IMR-90 (cell line): ENCODE measurements around the gene SLC24A2. TPM values are rescaled to one million over a fixed set of nuclear protein-coding genes. Genes with fewer than 3 reads are reported as not detected.

Source experiments
- ATAC-seq: fragments of 200-7000 bp; cut with Tn5 transposase; 2 replicates; pipeline ENCODE4 v1.9.1; 2020; ENCODE audit warnings: low read depth, mild to moderate bottlenecking, moderate library complexity
- BruUV-seq: library from RNA; stranded (reverse); fragments of 400-500 nt; replicated peaks from 2 replicates; lab custom pipeline; 2021; lab: Mats Ljungman, UMichigan
- CTCF ChIA-PET: fragments of 300-600 bp; formaldehyde crosslinking; extraction: SDS; loops from one replicate; lab custom pipeline; 2021; ENCODE audit warnings: antibody characterized with exemption; lab: Yijun Ruan, JAX
- POLR2A ChIA-PET: fragments of 300-600 bp; sonication (Branson Sonifier 250); formaldehyde crosslinking; loops from one replicate; lab custom pipeline; 2022; ENCODE audit warnings: antibody characterized with exemption; ENCODE audit not compliant: unreplicated experiment; lab: Charles Lee
- DNase-seq: peaks from one replicate; pipeline ENCODE4 v3.0.0; 2013
- H2AFZ ChIP-seq: replicated peaks from 2 replicates; pipeline ENCODE3; 2013; ENCODE audit warnings: low read length, mild to moderate bottlenecking; ENCODE audit not compliant: poor library complexity
- H2AK5ac ChIP-seq: 2 replicates; pipeline ENCODE4 v1.6.1; 2013; ENCODE audit warnings: low read depth, low read length, inconsistent platforms
- H2AK9ac ChIP-seq: replicated peaks from 2 replicates; pipeline ENCODE3; 2013; ENCODE audit warnings: mild to moderate bottlenecking, low read depth, low read length, moderate library complexity; ENCODE audit not compliant: poor library complexity
- H2BK120ac ChIP-seq: 2 replicates; pipeline ENCODE4 v1.6.1; 2013; ENCODE audit warnings: low read depth, low read length, inconsistent platforms
- H2BK15ac ChIP-seq: 3 replicates; pipeline ENCODE4 v1.6.1; 2013; ENCODE audit warnings: low read depth, low read length, inconsistent platforms
- H2BK20ac ChIP-seq: 2 replicates; pipeline ENCODE4 v1.6.1; 2013; ENCODE audit warnings: low read depth, mild to moderate bottlenecking, inconsistent platforms, low read length, moderate library complexity
- H2BK5ac ChIP-seq: 2 replicates; pipeline ENCODE4 v1.6.1; 2013; ENCODE audit warnings: mild to moderate bottlenecking, low read depth, low read length, inconsistent platforms; ENCODE audit not compliant: poor library complexity, severe bottlenecking
- H3K14ac ChIP-seq: replicated peaks from 2 replicates; pipeline ENCODE4 v1.6.1; 2013; ENCODE audit warnings: low read depth, low read length, inconsistent platforms
- H3K18ac ChIP-seq: 2 replicates; pipeline ENCODE4 v1.6.1; 2013; ENCODE audit warnings: low read depth, low read length, control low read depth
- H3K23ac ChIP-seq: 2 replicates; pipeline ENCODE4 v1.6.1; 2013; ENCODE audit warnings: low read depth, low read length, inconsistent platforms
- H3K27ac ChIP-seq: 2 replicates; pipeline ENCODE4 v1.5.1; 2013; ENCODE audit warnings: mild to moderate bottlenecking, control low read depth, low read length; ENCODE audit not compliant: insufficient read depth
- H3K27me3 ChIP-seq: 2 replicates; pipeline ENCODE4 v1.6.1; 2013; ENCODE audit warnings: low read length; ENCODE audit not compliant: control insufficient read depth, insufficient read depth
- H3K36me3 ChIP-seq: 2 replicates; pipeline ENCODE4 v1.6.1; 2013; ENCODE audit warnings: low read length, mixed read lengths; ENCODE audit not compliant: control insufficient read depth, insufficient read depth
- H3K4ac ChIP-seq: 2 replicates; pipeline ENCODE4 v1.6.1; 2013; ENCODE audit warnings: low read depth, low read length, inconsistent platforms
- H3K4me1 ChIP-seq: 2 replicates; pipeline ENCODE4 v1.6.1; 2013; ENCODE audit warnings: low read length, mixed read lengths; ENCODE audit not compliant: control insufficient read depth, insufficient read depth
- H3K4me2 ChIP-seq: 2 replicates; pipeline ENCODE4 v1.6.1; 2013; ENCODE audit warnings: low read depth, mild to moderate bottlenecking, control low read depth, low read length, moderate library complexity
- H3K4me3 ChIP-seq: 2 replicates; pipeline ENCODE4 v1.5.1; 2013; ENCODE audit warnings: low read depth, mild to moderate bottlenecking, control low read depth, low read length, moderate library complexity; ENCODE audit not compliant: insufficient read depth
- H3K56ac ChIP-seq: 2 replicates; pipeline ENCODE4 v1.6.1; 2013; ENCODE audit warnings: low read length, inconsistent platforms; ENCODE audit not compliant: insufficient read depth; ENCODE audit errors: extremely low read depth
- H3K79me1 ChIP-seq, 2 experiments: 2 replicates each; pipeline ENCODE4 v1.6.1; 2013; ENCODE audit warnings: low read length in 2 of 2, inconsistent platforms in 1 of 2, low read depth in 1 of 2
- H3K9ac ChIP-seq: 2 replicates; pipeline ENCODE4 v1.6.1; 2013; ENCODE audit warnings: low read depth, low read length, control low read depth
- H3K9me1 ChIP-seq: 2 replicates; pipeline ENCODE4 v1.6.1; 2013; ENCODE audit warnings: low read length, inconsistent platforms; ENCODE audit not compliant: insufficient read depth
- H3K9me3 ChIP-seq: 2 replicates; pipeline ENCODE4 v1.6.1; 2013; ENCODE audit warnings: low read length; ENCODE audit not compliant: control insufficient read depth, insufficient read depth
- H4K20me1 ChIP-seq: 2 replicates; pipeline ENCODE4 v1.6.1; 2013; ENCODE audit warnings: low read length, inconsistent platforms; ENCODE audit not compliant: insufficient read depth
- H4K5ac ChIP-seq: 2 replicates; pipeline ENCODE4 v1.6.1; 2013; ENCODE audit warnings: mild to moderate bottlenecking, low read depth, low read length, control low read depth
- H4K8ac ChIP-seq, 2 experiments: 2 replicates each; pipeline ENCODE4 v1.6.1; 2013; ENCODE audit warnings: low read depth in 2 of 2, low read length in 2 of 2, control low read depth in 1 of 2, inconsistent platforms in 1 of 2
- H4K91ac ChIP-seq: 2 replicates; pipeline ENCODE4 v1.6.1; 2013; ENCODE audit warnings: low read depth, low read length, inconsistent platforms; ENCODE audit not compliant: insufficient read depth
- BHLHE40 ChIP-seq: fragments of 150-350 bp; IDR thresholded peaks from 2 replicates; pipeline ENCODE4 v1.6.1; 2016; ENCODE audit warnings: mild to moderate bottlenecking, low read depth, low read length
- CEBPB ChIP-seq: IDR thresholded peaks from 2 replicates; pipeline ENCODE4 v1.6.1; 2012; ENCODE audit warnings: low read depth, low read length, improper control_type of control experiment
- FOS ChIP-seq: fragments of 150-350 bp; IDR thresholded peaks from 2 replicates; pipeline ENCODE4 v1.6.1; 2016; ENCODE audit warnings: low read depth, low read length
- POLR2A ChIP-seq: IDR thresholded peaks from 2 replicates; pipeline ENCODE4 v1.6.1; 2012; ENCODE audit warnings: mild to moderate bottlenecking, low read depth, low read length
- RCOR1 ChIP-seq: IDR thresholded peaks from 2 replicates; pipeline ENCODE4 v1.6.1; 2012; ENCODE audit warnings: mild to moderate bottlenecking, low read length, improper control_type of control experiment; ENCODE audit not compliant: insufficient replicate concordance
- USF2 ChIP-seq: fragments of 150-350 bp; IDR thresholded peaks from 2 replicates; pipeline ENCODE4 v1.6.1; 2017; ENCODE audit warnings: mild to moderate bottlenecking, antibody characterized with exemption, low read length, low read depth
- WGBS, 2 experiments: methylation state at CpG; one replicate each; pipeline versions ENCODE4 v1.1.5 to v1.1.7; 2013; ENCODE audit warnings: missing lambda C conversion rate in 2 of 2; ENCODE audit not compliant: insufficient read length in 1 of 2; ENCODE audit errors: extremely low coverage in 2 of 2; 5-methylcytosine and 5-hydroxymethylcytosine counted together
- dilution Hi-C: fragments of 300-500 bp; cut with HindIII; formaldehyde crosslinking; loops from one replicate; pipeline ENCODE4 v1.14.3; 2018; ENCODE audit warnings: low sequenced_read_pairs; ENCODE audit not compliant: unreplicated experiment
- in situ Hi-C: fragments of 300-500 bp; cut with MboI; formaldehyde crosslinking; loops from 3 replicates; pipeline ENCODE4 v1.14.3; 2019; ENCODE audit warnings: low sequenced_read_pairs, inconsistent platforms, mixed read lengths
- intact Hi-C: fragments of 100-400 bp; cut with micrococcal nuclease; formaldehyde crosslinking; loops from 2 replicates; pipeline ENCODE4 v1.10.0; 2022
- polyA plus RNA-seq, 3 experiments: library from polyadenylated mRNA; depleted of rRNA; stranded (reverse); fragments of >200 nt; gene quantifications; 2 replicates each; pipeline ENCODE4 v1.2.3, GENCODE V29; 2012; ENCODE audit warnings: low replicate concordance in 1 of 3
- total RNA-seq: library from RNA; depleted of rRNA; stranded (reverse); fragments of >200 nt; gene quantifications from 2 replicates; pipeline ENCODE4 v1.2.3, GENCODE V29; 2012

SLC24A2 gene
- total and polyA plus RNA-seq, 2 of the 4 experiments (the other 2 are of a cell fraction): not detected

GRCh38 chr9:19782005-19782404, 6.8 kb downstream of the SLC24A2 start:
- H4K91ac ChIP-seq: no peak overlapping the region
- ATAC-seq (no peak), DNase-seq (no peak)
- H2BK20ac ChIP-seq: no peak overlapping the region
- no peak overlapping the region for H3K4me3 ChIP-seq
- no peak for TF ChIP-seq FOS
- TF ChIP-seq RCOR1: no peak
- TF ChIP-seq POLR2A: no peak
- no peak for TF ChIP-seq USF2
- no peak for TF ChIP-seq CEBPB
- TF ChIP-seq BHLHE40: no peak
- no peak overlapping the region for H3K14ac ChIP-seq
- H4K20me1 ChIP-seq: no peaks in the 10 kb centered on the region
- H2AK5ac ChIP-seq: no peak overlapping the region
- H3K23ac ChIP-seq: no peak overlapping the region
- H3K18ac ChIP-seq: no peak overlapping the region
- no peak overlapping the region for H2BK5ac ChIP-seq
- H3K79me1 ChIP-seq: no peaks in the 10 kb centered on the region
- no peak overlapping the region for H2AK9ac ChIP-seq
- no peaks in the 10 kb centered on the region for H3K9me3 ChIP-seq
- no peak overlapping the region for H4K5ac ChIP-seq
- dilution Hi-C loops: no loop called here
- H2BK120ac ChIP-seq: no peak overlapping the region
- H3K9me1 ChIP-seq: no peaks in the 10 kb centered on the region
- no peak overlapping the region for H2AFZ ChIP-seq
- H3K4ac ChIP-seq: no peak overlapping the region
- no peak overlapping the region for H3K27ac ChIP-seq
- 0% methylated on average over 1 of the region's 3 CpGs; no CpG with 5 or more reads in 1 of the 2 experiments for WGBS, 2 experiments
- BruUV-seq: no TSS peak
- no peaks in the 10 kb centered on the region for H3K36me3 ChIP-seq
- no peak overlapping the region for H3K56ac ChIP-seq
- POLR2A ChIA-PET: no interaction called here
- H3K4me2 ChIP-seq: no peak overlapping the region
- no peak overlapping the region for H2BK15ac ChIP-seq
- no peaks in the 10 kb centered on the region for H3K27me3 ChIP-seq
- H4K8ac ChIP-seq: no peak overlapping the region
- in situ Hi-C loops: no loop called here
- intact Hi-C loops: no loop called here
- no peak overlapping the region for H3K9ac ChIP-seq
- CTCF ChIA-PET: no interaction called here
- H3K4me1 ChIP-seq: no peaks in the 10 kb centered on the region
